ENCODE data around the gene CHRDL1. TPM values are rescaled to one million over a fixed set of nuclear protein-coding genes. Genes with fewer than 3 reads are reported as not detected.

CHRDL1 gene
- total and polyA plus RNA-seq, 2 donors (not counting 1 experiment from before 2014, with no cell fraction given), result not detected

DNA sequence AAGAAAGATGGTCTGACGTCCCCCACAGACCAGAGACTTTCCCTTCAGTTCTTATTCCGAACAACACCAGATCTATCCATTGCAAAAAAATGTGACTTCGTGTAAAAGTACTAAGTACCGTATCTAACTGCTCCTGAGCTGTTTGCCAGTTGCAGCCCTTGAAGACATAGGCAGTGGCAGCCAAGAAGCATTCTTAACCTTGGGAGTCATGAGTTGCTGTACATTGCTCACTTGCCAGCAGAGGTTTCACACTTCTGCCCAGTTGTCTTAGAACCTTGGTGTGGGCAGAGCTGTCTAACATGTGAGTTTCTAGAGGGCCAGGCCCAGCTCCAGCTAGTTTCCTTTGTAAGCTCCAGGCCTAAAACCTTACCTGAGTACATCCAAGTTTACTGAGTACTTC, 10.5 kb upstream of the CHRDL1 start:
- Histone ChIP-seq H3K79me2 (ENCODE audit: control insufficient read depth, insufficient read depth, low read length) (no peaks in the 10 kb centered on the region), H3K9me3 (ENCODE audit: control extremely low read depth in 1 of 3, control insufficient read depth in 2 of 3, insufficient read depth in 1 of 3, low read length in 2 of 3) (no peaks in the 10 kb centered on the region), H4K20me1 (ENCODE audit: control insufficient read depth, insufficient read depth, low read length, poor library complexity, severe bottlenecking) (no peaks in the 10 kb centered on the region), H3K4me1 (ENCODE audit: control insufficient read depth in 2 of 2, insufficient read depth in 2 of 2, low read length in 2 of 2) (no peaks in the 10 kb centered on the region), H3K27ac (ENCODE audit: low read length in 2 of 2) (no peak overlapping the region), H2AFZ (ENCODE audit: insufficient read depth, low read depth, low read length, poor library complexity, severe bottlenecking) (no peak overlapping the region), H3K36me3 (replicated peaks in 1 of 2; ENCODE audit: control extremely low read depth in 1 of 2, control insufficient read depth in 1 of 2, extremely low read depth in 1 of 2, insufficient read depth in 2 of 2, low read length in 1 of 2) (no peaks in the 10 kb centered on the region), H3K4me2 (replicated peaks; ENCODE audit: low read depth, low read length, poor library complexity, severe bottlenecking) (no peak overlapping the region), H3K27me3 (replicated peaks in 1 of 4; ENCODE audit: control extremely low read depth in 1 of 4, control insufficient read depth in 3 of 4, insufficient read depth in 4 of 4, low read length in 3 of 4) (no peaks in the 10 kb centered on the region), H3K9ac (ENCODE audit: low read length) (no peak overlapping the region), H3K4me3 (ENCODE audit: control extremely low read depth in 1 of 5, extremely low read depth in 1 of 5, insufficient read depth in 1 of 5, low read depth in 2 of 5, low read length in 4 of 5) (no peak overlapping the region)
- Mint-ChIP-seq H3K27me3 (no peaks in the 10 kb centered on the region), H3K4me1 (no peaks in the 10 kb centered on the region), H3K27ac (no peak overlapping the region), H3K4me3 (no peak overlapping the region), H3K9me3 (ENCODE audit: insufficient read depth) (no peaks in the 10 kb centered on the region)
- POLR2A ChIA-PET, result no interaction called here
- intact Hi-C loops (cut with micrococcal nuclease), result no loop called here
- WGBS (ENCODE audit: insufficient coverage), result 94% methylated on average over 2 of the region's 4 CpGs
- CTCF ChIA-PET, result no interaction called here
- ATAC-seq (ENCODE audit: low read depth) (no peak), DNase-seq (no peak)
- TF ChIP-seq EZH2 (IDR thresholded peaks at IDR 0.05; ENCODE audit: borderline replicate concordance, insufficient read depth, low read depth, low read length, poor library complexity, severe bottlenecking) (no peak), CTCF (IDR thresholded peaks at IDR 0.05) (no peak)

DNA sequence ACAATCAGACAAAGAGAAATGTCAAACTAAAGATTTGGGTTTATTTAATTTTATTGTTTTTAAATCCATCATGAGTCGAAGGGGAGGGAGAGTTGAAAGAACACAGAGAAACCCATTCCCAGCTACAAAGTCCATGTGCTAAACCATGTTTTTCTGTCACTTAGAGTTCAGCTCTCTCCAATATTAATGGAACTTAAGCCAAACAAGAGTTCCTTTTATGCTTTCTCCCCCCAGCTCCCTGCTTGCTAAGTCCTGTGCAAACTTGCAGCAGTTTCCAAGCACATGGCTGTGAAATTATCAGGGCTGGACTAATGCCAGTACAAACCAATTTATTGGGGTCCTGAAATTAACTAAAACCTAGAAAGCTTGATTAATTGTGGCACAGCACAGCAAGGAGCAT, 9.7 kb upstream of the CHRDL1 start:
- ChIA-PET CTCF (no interaction called here), POLR2A (no interaction called here)
- Mint-ChIP-seq H3K27ac (no peak overlapping the region), H3K4me1 (no peaks in the 10 kb centered on the region), H3K27me3 (no peaks in the 10 kb centered on the region), H3K9me3 (ENCODE audit: insufficient read depth) (no peaks in the 10 kb centered on the region), H3K4me3 (no peak overlapping the region)
- no peaks in the 10 kb centered on the region for H3K36me3 ChIP-seq (replicated peaks in 1 of 2; ENCODE audit: control extremely low read depth in 1 of 2, control insufficient read depth in 1 of 2, extremely low read depth in 1 of 2, insufficient read depth in 2 of 2, low read length in 1 of 2)
- no peaks in the 10 kb centered on the region for H3K27me3 ChIP-seq (replicated peaks in 1 of 4; ENCODE audit: control extremely low read depth in 1 of 4, control insufficient read depth in 3 of 4, insufficient read depth in 4 of 4, low read length in 3 of 4)
- intact Hi-C loops (cut with micrococcal nuclease), result no loop called here
- ATAC-seq (ENCODE audit: low read depth) (no peak), DNase-seq (no peak)
- no peak overlapping the region for H2AFZ ChIP-seq (ENCODE audit: insufficient read depth, low read depth, low read length, poor library complexity, severe bottlenecking)
- no peaks in the 10 kb centered on the region for H3K4me1 ChIP-seq (ENCODE audit: control insufficient read depth in 2 of 2, insufficient read depth in 2 of 2, low read length in 2 of 2)
- no peak overlapping the region for H3K9ac ChIP-seq (ENCODE audit: low read length)
- no peaks in the 10 kb centered on the region for H4K20me1 ChIP-seq (ENCODE audit: control insufficient read depth, insufficient read depth, low read length, poor library complexity, severe bottlenecking)
- no peaks in the 10 kb centered on the region for H3K79me2 ChIP-seq (ENCODE audit: control insufficient read depth, insufficient read depth, low read length)
- no peak overlapping the region for H3K4me3 ChIP-seq (ENCODE audit: control extremely low read depth in 1 of 5, extremely low read depth in 1 of 5, insufficient read depth in 1 of 5, low read depth in 2 of 5, low read length in 4 of 5)
- H3K4me2 ChIP-seq (replicated peaks; ENCODE audit: low read depth, low read length, poor library complexity, severe bottlenecking), result no peak overlapping the region
- TF ChIP-seq EZH2 (IDR thresholded peaks at IDR 0.05; ENCODE audit: borderline replicate concordance, insufficient read depth, low read depth, low read length, poor library complexity, severe bottlenecking) (no peak), CTCF (IDR thresholded peaks at IDR 0.05) (no peak)
- WGBS (ENCODE audit: insufficient coverage), result no CpG with 5 or more reads among the region's 1 CpG
- H3K27ac ChIP-seq (ENCODE audit: low read length in 2 of 2), result no peak overlapping the region
- no peaks in the 10 kb centered on the region for H3K9me3 ChIP-seq (ENCODE audit: control extremely low read depth in 1 of 3, control insufficient read depth in 2 of 3, insufficient read depth in 1 of 3, low read length in 2 of 3)
